ENCODE measurements around the gene SPAG7. TPM values are rescaled to one million over a fixed set of nuclear protein-coding genes. Genes with fewer than 3 reads are reported as not detected.
"Not testable (repeated sequence)": the region's sequence is repeated elsewhere in the genome, so short reads cannot be mapped to it uniquely, and the experiment has no call there.

Gene SPAG7
- total and polyA plus RNA-seq, 3 donors from 2014 or later: 54.9 to 79.5 (median 66.1) TPM

DNA sequence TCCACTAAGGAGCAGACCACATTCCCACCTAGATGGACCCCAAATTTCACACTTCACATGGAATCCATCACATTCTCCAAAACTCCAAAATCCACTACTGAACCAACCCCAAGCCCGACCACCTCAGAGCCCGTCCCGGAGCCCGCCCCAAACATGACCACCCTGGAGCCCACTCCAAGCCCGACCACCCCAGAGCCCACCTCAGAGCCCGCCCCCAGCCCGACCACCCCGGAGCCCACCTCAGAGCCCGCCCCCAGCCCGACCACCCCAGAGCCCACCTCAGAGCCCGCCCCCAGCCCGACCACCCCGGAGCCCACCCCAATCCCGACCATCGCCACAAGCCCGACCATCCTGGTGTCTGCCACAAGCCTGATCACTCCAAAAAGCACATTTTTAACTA lies 34.0 kb downstream of the SPAG7 start:
- no peaks in the 10 kb centered on the region for H3K9me3 ChIP-seq
- DNase-seq: no peak
- intact Hi-C loops (cut with DNase I; ENCODE audit: low total_unique reads): no loop called here
- TF ChIP-seq POLR2A (IDR thresholded peaks at IDR 0.05): no peak
- TF ChIP-seq, protein P1, sequence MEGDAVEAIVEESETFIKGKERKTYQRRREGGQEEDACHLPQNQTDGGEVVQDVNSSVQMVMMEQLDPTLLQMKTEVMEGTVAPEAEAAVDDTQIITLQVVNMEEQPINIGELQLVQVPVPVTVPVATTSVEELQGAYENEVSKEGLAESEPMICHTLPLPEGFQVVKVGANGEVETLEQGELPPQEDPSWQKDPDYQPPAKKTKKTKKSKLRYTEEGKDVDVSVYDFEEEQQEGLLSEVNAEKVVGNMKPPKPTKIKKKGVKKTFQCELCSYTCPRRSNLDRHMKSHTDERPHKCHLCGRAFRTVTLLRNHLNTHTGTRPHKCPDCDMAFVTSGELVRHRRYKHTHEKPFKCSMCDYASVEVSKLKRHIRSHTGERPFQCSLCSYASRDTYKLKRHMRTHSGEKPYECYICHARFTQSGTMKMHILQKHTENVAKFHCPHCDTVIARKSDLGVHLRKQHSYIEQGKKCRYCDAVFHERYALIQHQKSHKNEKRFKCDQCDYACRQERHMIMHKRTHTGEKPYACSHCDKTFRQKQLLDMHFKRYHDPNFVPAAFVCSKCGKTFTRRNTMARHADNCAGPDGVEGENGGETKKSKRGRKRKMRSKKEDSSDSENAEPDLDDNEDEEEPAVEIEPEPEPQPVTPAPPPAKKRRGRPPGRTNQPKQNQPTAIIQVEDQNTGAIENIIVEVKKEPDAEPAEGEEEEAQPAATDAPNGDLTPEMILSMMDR (IDR thresholded peaks at IDR 0.05): no peak
- H3K27ac ChIP-seq: no peak overlapping the region
- H3K4me3 ChIP-seq: no peak overlapping the region
- peaks cover 4% of the 10 kb centered on the region for H3K4me1 ChIP-seq
- 86 to 87% methylated on average over 12 to 16 of the region's 16 CpGs for WGBS, 2 donors
- no peaks in the 10 kb centered on the region for H3K36me3 ChIP-seq (ENCODE audit: low read depth, missing control alignments)
- no peaks in the 10 kb centered on the region for H3K27me3 ChIP-seq

DNA sequence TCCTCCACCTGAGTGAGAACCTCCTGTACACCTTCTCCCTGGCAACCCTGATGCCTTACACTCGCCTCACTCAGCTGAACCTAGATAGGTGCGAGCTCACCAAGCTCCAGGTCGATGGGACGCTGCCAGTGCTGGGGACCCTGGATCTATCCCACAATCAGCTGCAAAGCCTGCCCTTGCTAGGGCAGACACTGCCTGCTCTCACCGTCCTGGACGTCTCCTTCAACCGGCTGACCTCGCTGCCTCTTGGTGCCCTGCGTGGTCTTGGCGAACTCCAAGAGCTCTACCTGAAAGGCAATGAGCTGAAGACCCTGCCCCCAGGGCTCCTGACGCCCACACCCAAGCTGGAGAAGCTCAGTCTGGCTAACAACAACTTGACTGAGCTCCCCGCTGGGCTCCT lies 34.9 kb downstream of the SPAG7 start:
- H3K27me3 ChIP-seq: no peaks in the 10 kb centered on the region
- TF ChIP-seq POLR2A (IDR thresholded peaks at IDR 0.05): no peak
- TF ChIP-seq, protein P1 (IDR thresholded peaks at IDR 0.05): no peak
- H3K4me3 ChIP-seq: no peak overlapping the region
- no peak for DNase-seq
- no peaks in the 10 kb centered on the region for H3K36me3 ChIP-seq (ENCODE audit: low read depth, missing control alignments)
- 97 to 100% methylated on average over 5 to 12 of the region's 12 CpGs for WGBS, 2 donors
- intact Hi-C loops (cut with DNase I; ENCODE audit: low total_unique reads): no loop called here
- no peaks in the 10 kb centered on the region for H3K4me1 ChIP-seq
- no peaks in the 10 kb centered on the region for H3K9me3 ChIP-seq
- no peak overlapping the region for H3K27ac ChIP-seq

DNA sequence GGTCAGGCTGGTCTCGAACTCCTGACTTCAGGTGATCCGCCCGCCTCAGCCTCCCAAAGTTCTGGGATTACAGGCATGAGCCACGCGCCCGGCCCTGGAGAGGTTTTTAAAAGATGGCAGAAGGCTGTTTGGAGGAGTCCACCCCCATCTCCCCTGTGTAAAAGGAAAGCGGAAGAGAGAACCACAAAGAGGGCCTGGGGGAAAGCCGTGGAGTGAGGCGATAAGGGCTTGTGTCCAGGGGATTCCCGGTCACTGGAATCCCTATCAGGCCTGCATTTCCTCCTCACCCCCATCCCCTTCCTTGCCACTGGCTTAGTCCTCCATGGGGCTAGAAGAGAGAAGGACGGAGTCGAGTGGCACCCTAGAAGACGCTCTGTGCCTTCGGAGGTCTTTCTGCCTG lies 35.7 kb downstream of the SPAG7 start, which contains the start of gene GP1BA:
TSS of gene GP1BA (plus strand) at position 315 of the 400 bp plus-strand sequence. CDS start 328 bp downstream, outside the sequence.
- Histone ChIP-seq H3K36me3 (ENCODE audit: low read depth, missing control alignments) (no peaks in the 10 kb centered on the region), H3K4me1 (no peaks in the 10 kb centered on the region), H3K4me3 (no peak within 1 kb of the TSS), H3K27me3 (no peaks in the 10 kb centered on the region), H3K27ac (no peak within 1 kb of the TSS), H3K9me3 (no peaks in the 10 kb centered on the region)
- no peak for DNase-seq
- 78 to 82% methylated on average over 13 to 14 of the region's 14 CpGs for WGBS, 2 donors
- TF ChIP-seq, protein P1 (IDR thresholded peaks at IDR 0.05): no peak
- TF ChIP-seq POLR2A (IDR thresholded peaks at IDR 0.05): no peak
- intact Hi-C loops (cut with DNase I; ENCODE audit: low total_unique reads): no loop called here

DNA sequence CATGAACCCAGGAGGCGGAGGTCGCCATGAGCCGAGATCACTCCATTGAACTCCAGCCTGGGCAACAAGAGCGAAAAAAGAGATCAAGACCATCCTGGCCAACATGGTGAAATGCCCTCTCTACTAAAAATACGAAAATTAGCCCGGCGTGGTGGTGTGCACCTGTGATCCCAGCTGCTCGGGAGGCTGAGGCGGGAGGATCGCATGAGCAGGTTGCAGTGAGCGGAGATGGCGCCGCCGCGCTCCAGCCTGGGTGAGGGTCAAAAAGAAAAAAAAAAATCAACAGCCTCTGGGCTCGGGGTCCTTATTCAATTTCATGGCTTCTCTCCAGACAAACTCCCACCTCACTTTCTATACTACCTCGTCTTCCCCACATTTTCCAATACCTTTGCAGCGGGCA lies 38.7 kb downstream of the SPAG7 start:
- Histone ChIP-seq H3K4me1 (no peaks in the 10 kb centered on the region), H3K9me3 (no peaks in the 10 kb centered on the region), H3K27me3 (no peaks in the 10 kb centered on the region), H3K36me3 (ENCODE audit: low read depth, missing control alignments) (no peaks in the 10 kb centered on the region), H3K27ac (no peak overlapping the region), H3K4me3 (no peak overlapping the region)
- intact Hi-C loops (cut with DNase I; ENCODE audit: low total_unique reads): no loop called here
- TF ChIP-seq POLR2A (IDR thresholded peaks at IDR 0.05): no peak
- TF ChIP-seq, protein P1 (IDR thresholded peaks at IDR 0.05): no peak
- no peak for DNase-seq
- WGBS, 2 donors: 95 to 97% methylated on average over 18 of the region's 18 CpGs

DNA sequence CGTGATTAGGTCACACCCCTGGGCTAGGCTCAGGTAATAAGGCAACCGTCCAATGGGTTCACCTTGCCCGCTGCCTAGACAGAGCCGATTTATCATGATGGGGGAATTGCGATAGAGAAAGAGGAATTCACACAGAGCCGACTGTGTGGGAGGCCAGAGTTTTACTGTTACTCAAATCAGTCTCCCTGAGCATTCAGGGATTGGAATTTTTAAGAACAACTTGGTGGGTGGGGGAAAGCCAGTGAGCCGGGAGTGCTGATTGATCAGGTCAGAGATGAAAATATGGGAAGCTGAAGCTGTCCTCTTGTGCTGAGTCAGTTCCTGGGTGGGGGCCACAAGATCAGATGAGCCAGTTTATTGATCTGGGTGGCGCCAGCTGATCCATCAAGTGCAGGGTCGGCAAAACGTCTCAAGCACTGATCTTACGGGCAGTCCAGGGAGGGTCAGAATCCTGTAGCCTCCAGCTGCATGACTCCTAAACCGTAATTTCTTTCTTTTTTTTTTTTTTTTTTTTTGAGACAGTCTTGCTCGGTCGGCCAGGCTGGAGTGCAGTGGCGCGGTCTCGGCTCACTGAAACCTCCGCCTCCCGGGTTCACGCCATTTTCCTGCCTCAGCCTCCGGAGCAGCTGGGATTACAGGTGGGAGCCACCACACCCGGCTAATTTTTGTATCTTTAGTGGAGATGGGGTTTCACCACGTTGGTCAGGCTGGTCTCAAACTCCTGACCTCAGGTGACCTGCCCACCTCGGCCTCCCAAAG lies 40.9 kb downstream of the SPAG7 start:
- DNase-seq; H3K9me3 ChIP-seq; H3K27me3 ChIP-seq; intact Hi-C loops (cut with DNase I; ENCODE audit: low total_unique reads); H3K4me1 ChIP-seq; H3K4me3 ChIP-seq; H3K27ac ChIP-seq; H3K36me3 ChIP-seq (ENCODE audit: low read depth, missing control alignments): not testable (repeated sequence)
- 81% methylated on average over 24 of the region's 24 CpGs for WGBS, 2 donors
